Body of pancreas (tissue), 4 donors: ENCODE results near the gene PITRM1.

Source experiments
- POLR2A ChIP-seq, 3 donors: fragments of 450-650 bp; IDR thresholded peaks; one replicate each; pipeline ENCODE4 v1.6.1; 2016; ENCODE audit warnings: antibody characterized with exemption in 3 of 3, mild to moderate bottlenecking in 2 of 3
- TF ChIP-seq, protein P1 (sequence below), 7 experiments: fragments of 450-650 bp in 4 of 7; fragments of 200-600 bp in 3 of 7; sonication (generic) in 3 of 7; IDR thresholded peaks; one replicate each; pipeline ENCODE4 v1.5.1; 2016 to 2019; ENCODE audit warnings: antibody characterized with exemption in 7 of 7

DNA sequence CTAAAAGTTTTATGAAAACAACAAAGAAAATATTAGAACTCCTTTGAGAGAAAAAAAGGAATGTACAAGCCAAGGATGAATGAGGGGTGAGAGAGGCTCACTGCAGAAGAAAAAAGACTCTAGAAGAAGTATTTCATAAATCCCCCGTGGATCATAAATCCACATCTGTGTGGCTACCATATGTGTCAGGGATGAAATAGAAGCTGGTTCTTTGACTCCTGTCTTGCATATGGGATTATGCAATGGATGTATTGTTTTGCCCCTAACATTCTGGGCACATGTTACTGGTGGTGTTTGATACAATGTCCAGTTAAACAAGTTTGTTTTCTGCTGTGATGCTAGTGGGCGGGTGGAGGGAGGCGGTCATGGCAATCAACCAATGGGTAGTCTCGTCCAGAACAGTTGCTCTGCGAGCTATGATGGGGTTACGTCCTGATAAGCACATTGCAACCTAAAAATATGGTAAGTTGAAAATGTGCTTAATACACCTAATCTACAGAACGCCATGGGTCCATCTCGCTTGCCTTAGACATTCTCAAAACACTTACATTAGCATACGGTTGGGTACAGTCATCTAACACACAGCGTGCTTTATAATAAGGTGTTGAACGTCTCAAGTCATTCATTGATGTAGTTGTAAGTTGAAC is 34.1 kb upstream of the PITRM1 start:
- TF ChIP-seq, protein P1, sequence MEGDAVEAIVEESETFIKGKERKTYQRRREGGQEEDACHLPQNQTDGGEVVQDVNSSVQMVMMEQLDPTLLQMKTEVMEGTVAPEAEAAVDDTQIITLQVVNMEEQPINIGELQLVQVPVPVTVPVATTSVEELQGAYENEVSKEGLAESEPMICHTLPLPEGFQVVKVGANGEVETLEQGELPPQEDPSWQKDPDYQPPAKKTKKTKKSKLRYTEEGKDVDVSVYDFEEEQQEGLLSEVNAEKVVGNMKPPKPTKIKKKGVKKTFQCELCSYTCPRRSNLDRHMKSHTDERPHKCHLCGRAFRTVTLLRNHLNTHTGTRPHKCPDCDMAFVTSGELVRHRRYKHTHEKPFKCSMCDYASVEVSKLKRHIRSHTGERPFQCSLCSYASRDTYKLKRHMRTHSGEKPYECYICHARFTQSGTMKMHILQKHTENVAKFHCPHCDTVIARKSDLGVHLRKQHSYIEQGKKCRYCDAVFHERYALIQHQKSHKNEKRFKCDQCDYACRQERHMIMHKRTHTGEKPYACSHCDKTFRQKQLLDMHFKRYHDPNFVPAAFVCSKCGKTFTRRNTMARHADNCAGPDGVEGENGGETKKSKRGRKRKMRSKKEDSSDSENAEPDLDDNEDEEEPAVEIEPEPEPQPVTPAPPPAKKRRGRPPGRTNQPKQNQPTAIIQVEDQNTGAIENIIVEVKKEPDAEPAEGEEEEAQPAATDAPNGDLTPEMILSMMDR (IDR thresholded peaks at IDR 0.05), result no peak
- no peak for TF ChIP-seq POLR2A (IDR thresholded peaks at IDR 0.05)
